ENCODE measurements around the gene CAMK2A.

The CAMK2A gene

GRCh38 chr5:150295741-150296486, 6.3 kb upstream of the CAMK2A start:
- TF ChIP-seq, protein P1, sequence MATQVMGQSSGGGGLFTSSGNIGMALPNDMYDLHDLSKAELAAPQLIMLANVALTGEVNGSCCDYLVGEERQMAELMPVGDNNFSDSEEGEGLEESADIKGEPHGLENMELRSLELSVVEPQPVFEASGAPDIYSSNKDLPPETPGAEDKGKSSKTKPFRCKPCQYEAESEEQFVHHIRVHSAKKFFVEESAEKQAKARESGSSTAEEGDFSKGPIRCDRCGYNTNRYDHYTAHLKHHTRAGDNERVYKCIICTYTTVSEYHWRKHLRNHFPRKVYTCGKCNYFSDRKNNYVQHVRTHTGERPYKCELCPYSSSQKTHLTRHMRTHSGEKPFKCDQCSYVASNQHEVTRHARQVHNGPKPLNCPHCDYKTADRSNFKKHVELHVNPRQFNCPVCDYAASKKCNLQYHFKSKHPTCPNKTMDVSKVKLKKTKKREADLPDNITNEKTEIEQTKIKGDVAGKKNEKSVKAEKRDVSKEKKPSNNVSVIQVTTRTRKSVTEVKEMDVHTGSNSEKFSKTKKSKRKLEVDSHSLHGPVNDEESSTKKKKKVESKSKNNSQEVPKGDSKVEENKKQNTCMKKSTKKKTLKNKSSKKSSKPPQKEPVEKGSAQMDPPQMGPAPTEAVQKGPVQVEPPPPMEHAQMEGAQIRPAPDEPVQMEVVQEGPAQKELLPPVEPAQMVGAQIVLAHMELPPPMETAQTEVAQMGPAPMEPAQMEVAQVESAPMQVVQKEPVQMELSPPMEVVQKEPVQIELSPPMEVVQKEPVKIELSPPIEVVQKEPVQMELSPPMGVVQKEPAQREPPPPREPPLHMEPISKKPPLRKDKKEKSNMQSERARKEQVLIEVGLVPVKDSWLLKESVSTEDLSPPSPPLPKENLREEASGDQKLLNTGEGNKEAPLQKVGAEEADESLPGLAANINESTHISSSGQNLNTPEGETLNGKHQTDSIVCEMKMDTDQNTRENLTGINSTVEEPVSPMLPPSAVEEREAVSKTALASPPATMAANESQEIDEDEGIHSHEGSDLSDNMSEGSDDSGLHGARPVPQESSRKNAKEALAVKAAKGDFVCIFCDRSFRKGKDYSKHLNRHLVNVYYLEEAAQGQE (IDR thresholded peaks at IDR 0.05; ENCODE audit: insufficient replicate concordance, low read depth), result no peak
- no peak for TF ChIP-seq GABPA (IDR thresholded peaks at IDR 0.05; ENCODE audit: low read depth)
- no peak for TF ChIP-seq CTCF (IDR thresholded peaks at IDR 0.05; ENCODE audit: insufficient read depth, low read length)
- no peak for TF ChIP-seq SPI1 (IDR thresholded peaks at IDR 0.05; ENCODE audit: borderline replicate concordance, low read depth)
- TF ChIP-seq POLR2AphosphoS5 (IDR thresholded peaks at IDR 0.05; ENCODE audit: low read depth), result no peak
- Histone ChIP-seq H3K27ac (replicated peaks) (no peak overlapping the region), H3K4me3 (replicated peaks; ENCODE audit: insufficient read depth, low read length) (no peak overlapping the region), H3K27me3 (ENCODE audit: insufficient read depth, poor library complexity, severe bottlenecking) (peaks cover 2% of the 10 kb centered on the region)
- no peak for DNase-seq (ENCODE audit: low read depth in 1 of 2, low spot score in 1 of 2)

DNA sequence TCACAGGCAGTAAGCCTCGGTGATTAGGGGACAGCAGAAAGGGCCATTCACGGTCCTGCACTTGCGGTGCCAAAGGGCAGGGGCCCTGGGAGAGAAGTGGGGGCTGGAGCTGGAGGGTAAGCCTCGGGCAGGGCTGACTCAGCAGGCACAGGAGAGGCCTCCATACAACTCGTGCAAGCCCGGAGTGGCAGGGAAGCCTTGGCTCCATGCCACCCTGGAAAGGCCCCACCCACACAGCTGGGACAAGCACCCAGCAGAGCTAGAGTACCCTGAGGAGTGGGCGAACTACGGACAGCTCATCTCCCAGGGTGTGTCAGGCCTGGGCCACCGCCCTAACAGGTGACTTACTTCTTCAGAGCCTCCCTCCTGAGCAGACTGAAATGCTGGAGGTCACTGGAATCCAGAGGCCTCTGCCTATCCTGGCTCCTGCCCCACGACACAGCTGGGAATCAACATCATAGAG, 5.6 kb upstream of the CAMK2A start:
- no peak overlapping the region for H3K4me3 ChIP-seq (replicated peaks; ENCODE audit: insufficient read depth, low read length)
- no peak for TF ChIP-seq POLR2AphosphoS5 (IDR thresholded peaks at IDR 0.05; ENCODE audit: low read depth)
- TF ChIP-seq, protein P1 (IDR thresholded peaks at IDR 0.05; ENCODE audit: insufficient replicate concordance, low read depth), result no peak
- TF ChIP-seq CTCF (IDR thresholded peaks at IDR 0.05; ENCODE audit: insufficient read depth, low read length), result no peak
- no peak for TF ChIP-seq SPI1 (IDR thresholded peaks at IDR 0.05; ENCODE audit: borderline replicate concordance, low read depth)
- TF ChIP-seq GABPA (IDR thresholded peaks at IDR 0.05; ENCODE audit: low read depth), result no peak
- H3K27me3 ChIP-seq (ENCODE audit: insufficient read depth, poor library complexity, severe bottlenecking), result peaks cover 2% of the 10 kb centered on the region
- no peak for DNase-seq (ENCODE audit: low read depth in 1 of 2, low spot score in 1 of 2)
- H3K27ac ChIP-seq (replicated peaks), result no peak overlapping the region

DNA sequence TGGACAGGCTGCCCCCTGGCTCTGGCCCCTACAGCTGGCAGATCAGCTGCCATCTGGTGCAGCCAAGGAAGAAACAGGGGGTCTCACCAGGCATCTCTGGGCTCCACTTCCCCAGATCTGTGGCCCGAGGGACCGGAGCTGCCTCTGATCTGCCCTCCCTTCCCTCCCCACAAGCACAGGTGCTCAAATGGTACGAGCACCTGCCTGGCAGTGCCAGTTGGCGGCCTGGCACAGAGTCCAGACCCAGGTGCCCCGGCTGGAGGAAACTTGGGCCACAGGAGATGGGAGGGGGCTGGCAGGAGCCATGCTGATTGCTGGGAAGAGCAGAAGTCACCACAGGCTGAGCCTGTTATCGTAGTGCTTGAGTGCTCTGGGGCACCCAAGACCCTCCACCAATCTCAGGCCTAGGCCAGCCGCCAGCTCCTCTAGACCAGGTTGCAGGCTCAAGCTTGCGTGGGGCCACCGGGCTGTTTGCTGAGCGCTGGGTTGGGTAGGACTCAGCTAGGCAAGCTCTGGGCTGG, 5.0 kb upstream of the CAMK2A start:
- no peak for DNase-seq (ENCODE audit: low read depth in 1 of 2, low spot score in 1 of 2)
- TF ChIP-seq CTCF (IDR thresholded peaks at IDR 0.05; ENCODE audit: insufficient read depth, low read length) (no peak), POLR2AphosphoS5 (IDR thresholded peaks at IDR 0.05; ENCODE audit: low read depth) (no peak), GABPA (IDR thresholded peaks at IDR 0.05; ENCODE audit: low read depth) (no peak), SPI1 (IDR thresholded peaks at IDR 0.05; ENCODE audit: borderline replicate concordance, low read depth) (no peak)
- TF ChIP-seq, protein P1 (IDR thresholded peaks at IDR 0.05; ENCODE audit: insufficient replicate concordance, low read depth), result no peak
- Histone ChIP-seq H3K4me3 (replicated peaks; ENCODE audit: insufficient read depth, low read length) (no peak overlapping the region), H3K27me3 (ENCODE audit: insufficient read depth, poor library complexity, severe bottlenecking) (peaks cover 2% of the 10 kb centered on the region), H3K27ac (replicated peaks) (no peak overlapping the region)
